Measurements from ENCODE around the gene ERP29.
"Not testable (repeated sequence)": the region's sequence is repeated elsewhere in the genome, so short reads cannot be mapped to it uniquely, and the experiment has no call there.

The ERP29 gene

DNA sequence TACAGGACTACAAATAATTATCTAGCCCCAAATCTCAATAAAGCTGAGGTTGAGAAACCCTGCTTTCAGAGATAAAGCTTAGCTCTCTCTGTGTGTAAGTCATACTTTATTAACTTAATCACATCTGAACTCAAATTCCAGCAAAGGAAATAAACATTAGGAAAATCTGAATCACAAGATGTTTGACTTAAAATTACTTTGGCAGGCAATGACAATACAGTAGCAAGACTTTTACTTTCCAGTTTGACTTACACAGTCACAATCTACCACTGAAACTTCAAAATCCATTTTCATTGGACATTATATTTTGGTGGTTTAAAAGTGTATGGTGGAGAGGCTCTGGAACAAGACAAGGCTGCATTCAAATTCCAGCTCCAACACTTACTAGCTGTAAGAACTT lies 11.7 kb upstream of the ERP29 start:
- no peak for DNase-seq (ENCODE audit: low read depth in 3 of 3)

DNA sequence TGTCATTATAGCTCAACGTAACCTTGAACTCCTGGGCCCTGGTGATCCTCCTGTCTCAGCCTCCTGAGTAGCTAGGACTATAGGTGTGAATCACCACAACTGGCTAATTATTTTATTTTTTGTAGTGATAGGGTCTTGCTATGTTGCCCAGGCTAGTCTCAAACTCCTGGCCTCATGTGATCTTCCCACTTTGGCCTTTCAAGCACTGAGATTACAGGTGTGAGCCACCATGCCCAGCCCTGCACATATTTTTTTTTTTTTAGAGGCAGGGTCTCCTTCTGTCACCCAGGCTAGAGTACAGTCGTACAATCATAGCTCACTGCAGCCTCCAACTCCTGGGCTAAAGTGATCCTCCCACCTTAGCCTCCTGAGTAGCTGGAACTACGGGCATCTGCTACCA lies 9.2 kb upstream of the ERP29 start:
- no peak for DNase-seq (ENCODE audit: low read depth in 3 of 3)

DNA sequence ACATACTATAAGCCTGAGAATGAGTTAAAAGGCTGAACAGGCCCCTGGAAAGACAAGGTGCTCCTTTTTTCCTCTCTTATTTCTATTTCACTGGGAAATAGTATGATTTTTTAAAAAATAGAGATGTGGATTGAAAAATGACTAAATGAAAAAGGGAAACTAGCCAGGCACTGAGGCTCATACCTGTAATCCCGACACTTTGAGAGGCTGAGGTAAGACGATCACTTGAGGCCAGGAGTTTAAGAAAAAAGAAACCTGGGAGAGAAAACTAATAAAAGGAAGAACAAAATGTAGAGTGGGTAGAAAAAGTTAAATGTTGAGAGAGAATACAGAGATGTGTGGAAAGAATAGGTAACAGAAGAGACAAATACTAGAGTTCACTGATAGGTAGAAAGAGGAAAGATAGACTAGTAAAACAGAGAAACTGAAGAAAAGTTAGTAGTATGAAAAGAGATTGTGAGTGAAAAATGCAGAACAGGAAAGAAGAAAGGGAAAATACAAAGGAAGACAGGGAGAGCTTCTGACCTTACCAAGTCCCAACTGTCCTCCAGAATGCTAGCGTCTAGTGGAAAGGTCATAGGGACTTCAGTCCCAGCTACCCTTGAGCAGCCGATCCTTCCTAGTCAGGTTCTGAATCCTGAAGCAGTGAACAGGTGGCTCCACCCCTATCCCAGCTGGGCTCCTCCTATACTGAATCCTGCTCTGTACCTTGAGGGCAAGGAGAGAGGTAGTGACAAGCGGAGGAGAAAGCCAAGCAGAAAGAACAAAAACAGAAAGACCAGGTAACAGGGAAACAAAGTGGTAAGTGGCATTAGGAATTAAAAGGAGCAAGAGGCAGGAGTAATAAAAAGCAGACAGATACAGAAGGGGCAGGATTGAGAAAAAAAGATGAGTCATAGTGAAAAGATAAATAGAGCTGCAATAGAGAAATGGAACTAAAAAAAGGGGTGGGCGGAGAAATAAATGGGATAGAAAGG lies 7.5 kb upstream of the ERP29 start:
- no peak for DNase-seq (ENCODE audit: low read depth in 3 of 3)

DNA sequence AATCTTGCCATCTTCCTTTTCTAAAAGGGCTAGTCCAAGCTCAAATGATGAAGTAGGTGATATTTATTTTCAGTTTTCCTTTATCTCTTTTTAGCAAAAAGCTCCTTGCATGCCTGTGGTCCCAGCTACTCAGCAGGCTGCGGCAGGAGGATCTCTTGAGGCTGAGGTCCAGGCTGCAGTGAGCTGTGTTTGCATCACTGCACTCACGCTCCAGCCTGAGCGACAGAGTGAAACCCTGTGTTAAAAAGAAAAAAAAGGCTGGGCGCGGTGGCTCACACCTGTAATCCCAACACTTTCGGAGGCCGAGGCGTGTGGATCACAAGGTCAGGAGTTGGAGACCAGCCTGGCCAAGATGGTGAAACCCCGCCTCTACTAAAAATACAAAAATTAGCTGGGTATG lies 5.3 kb upstream of the ERP29 start:
- no peak for DNase-seq (ENCODE audit: low read depth in 3 of 3)

- no peak for DNase-seq (ENCODE audit: low read depth in 3 of 3)
These were observed 4.3 kb upstream of the ERP29 start for GRCh38 chr12:112008918-112009317.

GRCh38 chr12:112009596-112009995 lies 3.6 kb upstream of the ERP29 start:
- DNase-seq (ENCODE audit: low read depth in 3 of 3): not testable (repeated sequence)

GRCh38 chr12:112010415-112011344 lies 2.5 kb upstream of the ERP29 start:
- DNase-seq (ENCODE audit: low read depth in 3 of 3): no peak

GRCh38 chr12:112011685-112012084 lies 1.5 kb upstream of the ERP29 start:
- no peak for DNase-seq (ENCODE audit: low read depth in 3 of 3)

DNA sequence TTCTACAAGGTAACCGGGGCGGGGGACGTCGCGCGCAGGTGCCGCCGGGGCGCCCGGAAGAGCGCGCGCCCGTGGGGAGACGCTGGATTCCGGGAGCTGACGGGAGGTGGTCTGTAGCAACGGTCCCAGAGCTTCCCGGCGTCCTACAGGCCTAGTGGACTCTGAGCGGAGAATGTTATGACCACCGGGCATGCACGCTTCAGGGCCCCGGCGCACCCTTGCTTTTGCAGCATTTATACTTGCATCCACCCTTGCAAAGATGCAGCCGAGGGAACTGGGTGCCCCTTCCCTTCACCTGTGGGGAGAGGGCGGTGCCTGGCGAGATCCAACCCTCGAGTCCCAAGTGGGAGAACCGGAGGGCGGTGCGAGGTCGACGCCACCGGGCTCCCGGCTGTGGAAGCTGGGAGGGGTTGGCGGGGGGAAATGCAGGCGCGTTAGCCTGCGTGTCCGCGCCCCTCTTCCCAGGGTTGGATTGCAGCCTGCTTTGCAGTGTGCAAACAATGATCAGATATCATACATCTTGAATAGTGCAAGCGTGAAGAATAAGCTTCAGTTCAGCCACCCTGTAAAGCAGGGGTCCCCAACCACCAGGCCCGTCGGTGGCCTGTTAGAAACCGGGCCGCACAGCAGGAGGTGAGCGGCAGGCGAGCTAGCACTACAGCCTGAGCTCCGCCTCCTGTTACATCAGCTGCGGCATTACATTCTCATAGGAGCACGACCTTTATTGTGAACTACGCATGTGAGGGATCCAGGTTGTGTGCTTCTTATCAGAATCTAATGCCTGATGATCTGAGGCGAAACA lies 576 bp downstream of the ERP29 start:
- peak; percentile 31 to 56 (median 47) for DNase-seq (ENCODE audit: low read depth in 3 of 3)

DNA sequence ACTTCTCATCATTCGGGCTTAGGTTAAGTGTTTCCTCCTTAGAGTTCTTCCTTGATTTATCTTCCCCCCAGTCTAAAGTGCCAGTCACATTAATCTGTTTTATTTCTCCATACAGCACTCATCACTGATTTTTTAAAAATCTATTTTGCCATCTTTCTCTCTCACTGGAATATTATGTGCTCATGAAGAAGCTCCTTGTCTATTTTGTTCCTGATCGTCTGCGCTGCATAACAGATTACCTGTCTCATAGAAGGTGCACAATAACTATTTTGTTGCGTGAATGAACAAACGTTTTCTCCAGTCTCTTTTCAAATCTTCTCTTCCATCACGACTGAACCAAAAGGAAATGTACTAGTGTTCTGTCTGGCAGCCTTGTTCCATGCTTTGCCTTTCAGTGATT lies 2.7 kb downstream of the ERP29 start:
- no peak for DNase-seq (ENCODE audit: low read depth in 3 of 3)

GRCh38 chr12:112017041-112017440 lies 3.8 kb downstream of the ERP29 start:
- DNase-seq (ENCODE audit: low read depth in 3 of 3): no peak

GRCh38 chr12:112018571-112019237 lies 5.5 kb downstream of the ERP29 start:
- no peak for DNase-seq (ENCODE audit: low read depth in 3 of 3)

DNA sequence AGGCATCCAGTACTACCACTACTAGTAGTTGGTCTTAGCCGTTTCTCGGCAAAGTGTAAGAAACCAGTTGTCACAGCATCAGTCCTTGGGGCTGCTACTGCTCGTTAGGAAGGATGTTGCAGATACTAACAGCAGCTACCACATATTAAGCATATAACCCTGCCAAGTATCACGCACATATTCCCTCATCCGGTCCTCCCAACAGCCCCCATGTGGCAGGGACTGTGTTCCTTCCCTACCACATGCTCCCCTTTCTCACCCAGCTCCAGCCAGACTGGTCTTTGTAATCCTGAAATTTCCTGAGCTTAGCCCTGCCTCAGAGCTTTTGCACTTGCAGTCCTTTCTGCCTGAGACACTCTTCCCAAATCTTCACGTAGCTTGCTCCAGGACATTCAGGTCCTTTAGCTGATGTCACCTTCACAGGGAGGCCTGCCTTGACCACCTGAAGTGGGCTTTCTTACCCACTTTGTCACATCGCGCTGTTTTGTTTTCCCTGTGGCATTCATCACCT lies 7.8 kb downstream of the ERP29 start:
- no peak for DNase-seq (ENCODE audit: low read depth in 3 of 3)

DNA sequence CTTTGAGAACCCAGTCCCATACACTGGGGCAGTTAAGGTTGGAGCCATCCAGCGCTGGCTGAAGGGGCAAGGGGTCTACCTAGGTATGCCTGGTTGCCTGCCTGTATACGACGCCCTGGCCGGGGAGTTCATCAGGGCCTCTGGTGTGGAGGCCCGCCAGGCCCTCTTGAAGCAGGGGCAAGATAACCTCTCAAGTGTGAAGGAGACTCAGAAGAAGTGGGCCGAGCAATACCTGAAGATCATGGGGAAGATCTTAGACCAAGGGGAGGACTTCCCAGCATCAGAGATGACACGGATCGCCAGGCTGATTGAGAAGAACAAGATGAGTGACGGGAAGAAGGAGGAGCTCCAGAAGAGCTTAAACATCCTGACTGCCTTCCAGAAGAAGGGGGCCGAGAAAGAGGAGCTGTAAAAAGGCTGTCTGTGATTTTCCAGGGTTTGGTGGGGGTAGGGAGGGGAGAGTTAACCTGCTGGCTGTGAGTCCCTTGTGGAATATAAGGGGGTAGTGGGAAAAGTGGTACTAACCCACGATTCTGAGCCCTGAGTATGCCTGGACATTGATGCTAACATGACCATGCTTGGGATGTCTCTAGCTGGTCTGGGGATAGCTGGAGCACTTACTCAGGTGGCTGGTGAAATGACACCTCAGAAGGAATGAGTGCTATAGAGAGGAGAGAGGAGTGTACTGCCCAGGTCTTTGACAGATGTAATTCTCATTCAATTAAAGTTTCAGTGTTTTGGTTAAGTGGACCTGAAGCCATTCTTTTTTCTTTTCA lies 9.2 kb downstream of the ERP29 start:
- no peak for DNase-seq (ENCODE audit: low read depth in 3 of 3)

DNA sequence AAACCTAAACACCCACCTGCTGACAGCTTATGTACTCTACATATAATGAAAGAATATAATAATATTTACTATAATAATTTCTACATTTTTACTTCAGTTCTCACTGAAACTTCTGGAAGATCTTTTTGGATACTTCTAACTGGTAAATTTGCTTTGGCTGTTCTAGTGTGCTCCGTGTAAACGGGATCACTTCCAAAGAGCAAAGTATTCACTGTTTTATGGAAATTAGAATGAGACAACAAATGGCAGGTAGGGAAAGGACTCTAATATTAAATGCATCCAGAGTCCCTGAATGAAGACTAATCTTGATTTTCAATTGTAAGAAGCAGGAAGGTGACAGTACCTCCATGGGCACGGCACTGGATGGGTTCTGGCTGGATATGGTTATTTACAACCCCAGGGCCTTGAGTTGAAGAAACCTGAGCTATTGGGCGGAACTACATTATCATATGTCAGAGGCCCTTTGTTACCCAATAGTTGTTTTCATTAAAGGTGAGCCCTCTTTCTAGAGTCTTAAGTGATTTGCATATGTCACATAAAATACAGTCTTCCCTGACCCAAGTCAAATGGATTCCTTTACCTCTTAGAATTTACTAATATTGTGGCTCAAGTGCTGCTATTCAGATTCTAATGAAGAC lies 10.7 kb downstream of the ERP29 start:
- no peak for DNase-seq (ENCODE audit: low read depth in 3 of 3)

DNA sequence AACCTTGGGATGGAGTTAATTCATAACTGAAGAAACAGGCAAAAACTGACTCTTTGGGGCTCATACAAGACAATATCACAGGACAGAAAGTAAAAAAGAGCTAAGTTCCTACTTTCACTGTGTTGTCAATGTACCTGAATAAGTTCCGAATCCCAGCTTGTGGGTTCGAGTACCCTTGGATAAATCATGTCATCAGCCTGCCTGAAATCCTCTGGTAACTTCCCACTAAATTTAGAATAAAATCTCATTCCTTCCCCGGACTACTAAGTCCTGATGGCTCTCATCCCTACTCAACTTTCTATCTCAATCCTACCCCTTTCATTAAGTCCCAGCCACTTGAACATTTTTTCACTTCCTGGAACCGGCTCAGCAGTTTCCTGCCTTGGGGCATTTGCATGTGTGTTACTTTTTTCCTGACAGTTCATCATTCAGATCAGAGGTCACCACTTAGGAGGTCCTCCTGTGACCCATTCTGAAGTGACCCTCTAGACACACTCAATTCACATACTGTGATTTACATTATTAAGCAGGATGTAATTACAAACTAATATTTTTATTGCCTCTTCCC lies 12.7 kb downstream of the ERP29 start:
- DNase-seq (ENCODE audit: low read depth in 3 of 3): no peak

- no peak for DNase-seq (ENCODE audit: low read depth in 3 of 3)
These were observed 16.1 kb downstream of the ERP29 start for GRCh38 chr12:112029301-112029700.

DNA sequence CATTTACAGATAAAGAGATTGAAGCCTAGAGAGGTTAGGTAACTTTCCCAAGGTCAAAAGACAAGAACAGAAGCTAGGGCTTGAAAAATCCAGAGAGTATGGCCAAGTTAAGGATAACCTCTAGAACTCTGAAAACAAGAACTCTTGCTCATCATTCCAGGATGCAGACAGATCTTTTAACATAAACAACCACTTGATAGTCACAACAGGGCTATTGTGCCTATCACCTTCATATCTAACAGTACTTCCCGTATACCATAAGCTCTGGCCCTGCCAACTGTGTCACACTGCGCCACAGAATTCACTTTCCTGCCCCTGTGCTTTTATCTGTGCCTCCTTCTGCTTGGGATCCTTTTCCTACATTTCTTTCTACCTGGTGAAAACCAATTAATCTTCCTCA lies 18.2 kb downstream of the ERP29 start:
- no peak for DNase-seq (ENCODE audit: low read depth in 3 of 3)

- DNase-seq (ENCODE audit: low read depth in 3 of 3): no peak
These were observed 19.1 kb downstream of the ERP29 start for GRCh38 chr12:112032292-112032691.

Data from stimulated activated CD4-positive, alpha-beta T cell treated with anti-CD3 and anti-CD28 coated beads, TNF-alpha, amount 100 ng/mL, for 4 hours (primary cell).